Fibroblast of gingiva (primary cell): Measurements from ENCODE around the gene OR52M1.

Source experiments
- DNase-seq: peaks from one replicate; pipeline ENCODE4 v3.0.0-alpha.2; 2011; ENCODE audit warnings: low read depth

The OR52M1 gene

GRCh38 chr11:4569075-4569474 is 24.1 kb downstream of the OR52M1 start:
- no peak for DNase-seq

GRCh38 chr11:4576880-4577279 is 31.9 kb downstream of the OR52M1 start:
- DNase-seq = no peak

- DNase-seq = no peak
Measured at GRCh38 chr11:4577761-4578160, 32.8 kb downstream of the OR52M1 start.

- DNase-seq = no peak
Measured at GRCh38 chr11:4578624-4579023, 33.6 kb downstream of the OR52M1 start.

DNA sequence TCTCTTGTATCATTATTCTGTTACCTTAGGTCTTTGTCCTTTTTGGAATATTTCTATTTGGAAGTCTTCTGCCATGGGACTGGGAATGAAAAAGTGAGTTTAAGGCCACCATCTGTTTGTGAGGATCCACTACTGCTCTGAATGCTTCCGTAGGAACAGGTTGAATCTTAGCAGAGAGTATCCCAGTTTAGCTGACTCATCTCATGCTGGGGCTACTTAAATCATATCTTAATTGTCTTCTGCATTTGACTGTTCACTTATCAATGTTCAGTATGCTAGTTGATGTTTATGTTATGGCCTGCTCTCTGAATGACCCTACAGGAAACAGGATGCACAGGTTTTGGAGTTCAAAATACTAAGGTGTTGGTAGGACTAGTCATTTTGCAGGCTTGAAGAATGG is 35.1 kb downstream of the OR52M1 start:
- DNase-seq = no peak

DNA sequence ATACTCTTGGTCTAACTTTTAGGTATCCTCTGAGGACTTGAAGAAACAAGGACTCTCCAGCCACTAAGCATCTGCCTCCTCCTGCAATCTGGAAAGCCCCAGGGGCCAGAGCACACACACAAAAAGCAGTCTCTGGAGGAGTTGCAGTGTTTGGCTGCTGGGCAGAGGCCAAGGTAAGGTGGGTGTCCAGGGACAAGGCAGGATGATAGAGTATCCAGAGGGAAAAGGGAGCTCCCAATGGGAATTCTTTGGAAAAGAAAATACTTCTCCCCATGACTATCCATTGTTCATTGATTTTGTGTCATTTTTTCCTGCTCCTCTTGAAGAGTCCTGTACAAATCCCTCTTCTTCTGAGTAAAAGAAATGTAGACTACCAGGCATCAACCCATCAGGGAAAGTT is 36.5 kb downstream of the OR52M1 start, which contains the start of gene OR52I2:
Gene OR52I2, plus strand, starts transcription at position 301 of the 400 bp plus-strand sequence.
- no peak for DNase-seq

DNA sequence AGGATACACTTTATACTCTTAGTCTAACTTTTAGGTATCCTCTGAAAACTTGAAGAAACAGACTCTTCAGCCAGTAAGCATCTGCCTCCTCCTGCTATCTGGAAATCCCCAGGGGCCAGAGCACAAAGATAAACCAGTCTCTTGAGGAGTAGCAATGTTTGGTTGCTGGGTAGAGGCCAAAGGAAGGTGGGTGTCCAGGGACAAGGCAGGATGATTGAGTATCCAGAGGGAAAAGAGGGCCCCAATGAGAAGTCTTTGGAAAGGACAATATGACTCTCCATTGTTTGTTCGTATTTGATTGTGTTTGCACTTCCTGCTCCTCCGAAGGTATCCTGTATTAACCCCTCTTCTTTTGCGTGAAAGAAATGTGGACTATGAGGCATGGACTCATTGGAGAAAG is 44.0 kb downstream of the OR52M1 start:
- no peak for DNase-seq

- DNase-seq = no peak
Measured at GRCh38 chr11:4593739-4594138, 48.7 kb downstream of the OR52M1 start, which contains the start of gene OR52I1. OR52I1 (plus strand) TSS chr11:4594039; CDS start chr11:4594039, 0 bp downstream.
